Skeletal muscle cell (primary cell): ENCODE measurements around the gene FNDC7.

Experiments
- DNase-seq: peaks from one replicate; pipeline ENCODE4 v3.0.0-alpha.2; 2010; ENCODE audit warnings: low read depth
- H3K4me3 ChIP-seq: 2 replicates; pipeline ENCODE4 v1.5.1; 2011; ENCODE audit warnings: low read depth, mild to moderate bottlenecking, control low read depth, low read length, moderate library complexity

FNDC7 gene

DNA sequence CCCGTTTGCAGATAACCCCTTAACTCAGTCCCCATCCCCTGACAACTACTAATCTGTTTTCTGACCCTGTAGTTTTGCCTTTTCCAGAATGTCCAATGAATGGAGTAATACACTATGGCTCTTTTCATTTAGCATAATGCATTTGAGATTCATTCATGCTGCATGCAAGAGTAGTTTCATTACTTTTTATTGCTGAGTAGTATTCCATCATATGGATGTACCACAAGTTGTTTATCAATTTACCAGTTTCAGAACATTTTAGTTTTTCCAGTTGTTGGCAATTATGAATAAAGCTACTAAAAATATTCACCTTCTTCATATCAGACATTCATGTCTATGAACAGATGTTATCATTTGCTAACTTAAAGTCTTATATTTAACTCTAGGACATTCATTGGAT lies 79.1 kb downstream of the FNDC7 start:
- no peak for DNase-seq
- no peak overlapping the region for H3K4me3 ChIP-seq
